HG02852 (cell line): ENCODE data around the gene IL1RAP.

ENCODE experiments used
- ATAC-seq: cut with Tn5 transposase; IDR thresholded peaks from one replicate; pipeline ENCODE4 v1.9.1; 2021; ENCODE audit warnings: mild to moderate bottlenecking, moderate library complexity; ENCODE audit not compliant: unreplicated experiment

Gene IL1RAP

GRCh38 chr3:190568036-190568435 lies 54.2 kb downstream of the IL1RAP start:
- ATAC-seq = no peak

DNA sequence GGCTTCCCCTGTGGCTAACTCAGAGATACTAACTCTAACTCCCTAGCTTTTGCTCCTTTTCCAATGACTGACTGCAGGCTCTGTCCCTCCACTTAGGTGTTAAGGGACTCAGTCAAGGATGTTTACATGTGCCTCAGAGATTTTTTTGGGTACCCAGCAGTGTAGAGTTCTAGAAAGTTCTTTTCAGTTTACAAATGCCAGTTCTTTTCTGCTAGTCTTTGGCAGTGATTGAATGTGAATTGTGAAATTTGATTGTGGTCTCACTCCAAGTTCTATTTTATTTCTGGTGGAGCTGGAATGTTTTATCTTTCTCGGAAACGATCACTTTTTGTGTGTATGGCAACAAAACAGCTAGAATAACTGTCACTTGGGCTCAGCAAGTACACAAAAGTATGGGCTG lies 60.6 kb downstream of the IL1RAP start:
- ATAC-seq = no peak

DNA sequence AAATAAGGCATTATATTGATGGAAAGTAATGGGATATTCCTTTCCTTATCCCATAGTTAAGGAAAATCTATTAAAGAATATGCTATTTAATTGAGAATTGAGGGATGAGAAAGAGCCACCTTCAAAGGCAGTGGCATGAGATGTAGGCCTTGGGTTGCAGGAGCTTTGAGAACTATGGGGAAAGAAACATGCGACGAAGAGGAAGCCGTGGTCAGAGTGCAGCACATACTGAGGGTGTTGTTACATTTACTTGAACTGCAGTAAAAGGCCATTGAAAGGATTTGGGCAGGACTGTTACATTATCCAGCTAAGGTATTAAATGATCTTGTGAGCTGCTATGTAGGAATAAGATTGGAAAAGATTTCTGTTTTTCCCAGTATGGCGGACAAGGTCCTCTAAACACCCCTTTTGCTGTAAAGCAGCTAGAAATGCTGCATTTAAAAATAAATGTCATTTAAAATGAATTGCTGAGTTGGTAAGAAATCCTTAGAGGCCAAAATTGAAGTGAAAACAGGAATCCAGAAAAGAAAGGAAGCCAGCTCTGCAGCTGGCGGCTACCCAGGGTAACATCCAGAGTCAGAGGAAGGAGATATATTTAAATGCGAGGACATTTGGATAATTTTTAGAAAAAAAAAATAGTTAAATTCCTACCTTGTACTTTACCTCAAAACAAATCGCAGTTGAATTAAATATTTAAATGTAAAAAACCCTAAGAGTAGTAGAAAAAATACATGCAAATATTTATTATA lies 61.7 kb downstream of the IL1RAP start:
- no peak for ATAC-seq

DNA sequence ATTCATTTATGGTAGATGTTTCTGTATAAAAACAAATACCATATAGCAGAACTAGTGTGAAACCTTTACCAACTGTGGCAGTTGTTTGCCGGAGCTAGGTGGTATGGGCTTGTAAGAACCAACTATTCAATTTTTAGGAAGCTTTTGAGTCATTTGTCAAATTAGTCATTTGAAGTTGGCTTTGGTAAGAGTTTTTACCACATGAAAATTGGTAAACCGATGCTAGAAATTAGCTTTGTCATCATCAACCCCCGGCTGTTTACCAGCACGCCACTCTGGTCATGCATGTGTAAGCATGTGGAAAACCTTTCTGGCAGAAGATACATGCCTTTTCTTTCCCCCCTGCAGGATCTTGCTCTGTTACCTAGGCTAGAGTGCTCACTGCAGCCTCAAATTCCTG lies 63.3 kb downstream of the IL1RAP start:
- no peak for ATAC-seq

DNA sequence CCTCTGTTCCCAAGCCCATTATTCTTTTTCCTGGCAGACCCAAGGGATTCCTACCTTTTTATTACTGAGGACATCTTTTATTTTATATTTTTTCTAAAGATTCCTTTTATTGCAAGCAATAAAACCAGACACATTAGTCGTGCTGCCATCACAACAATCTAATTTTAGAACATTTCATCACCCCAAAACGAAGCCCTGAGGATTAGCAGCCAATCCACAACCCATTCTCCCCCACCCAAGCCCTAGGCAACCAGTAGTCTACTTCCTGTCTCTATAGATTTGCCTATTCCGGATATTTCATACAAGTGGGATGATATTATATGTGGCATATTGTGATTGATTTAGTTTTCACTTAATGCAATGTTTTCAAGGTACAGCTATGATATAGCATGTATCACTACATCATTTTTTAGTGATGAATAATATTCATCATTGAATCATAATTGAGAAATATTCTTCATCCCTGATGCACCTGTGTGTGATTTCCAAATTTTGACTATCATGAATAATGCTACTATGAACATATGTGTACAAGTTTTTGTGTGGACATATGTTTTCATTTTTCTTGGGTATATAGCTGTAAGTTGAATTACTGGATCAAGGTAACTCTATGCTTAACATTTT lies 65.7 kb downstream of the IL1RAP start:
- no peak for ATAC-seq

- ATAC-seq = no peak
Observed at GRCh38 chr3:190580417-190580816, 66.5 kb downstream of the IL1RAP start.

- no peak for ATAC-seq
Observed at GRCh38 chr3:190581041-190581541, 67.2 kb downstream of the IL1RAP start.

DNA sequence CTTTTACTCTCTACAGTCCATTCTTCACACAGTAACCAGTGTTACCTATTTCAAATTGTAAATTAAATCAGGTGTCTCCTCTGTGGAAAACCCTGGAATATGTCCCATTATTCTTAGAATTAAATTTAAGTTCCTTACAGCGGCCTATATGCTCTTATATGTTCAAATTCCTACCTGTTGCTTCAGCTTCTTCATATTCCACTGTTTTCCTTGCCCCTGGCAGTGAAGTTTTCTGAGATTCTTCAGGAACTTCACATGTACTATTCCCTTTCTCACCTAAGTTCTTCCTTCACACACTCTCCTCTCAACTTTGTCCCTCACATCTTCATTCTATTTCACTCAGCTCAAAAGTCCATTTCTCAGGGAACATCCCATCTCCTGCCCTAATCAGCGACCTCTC lies 68.8 kb downstream of the IL1RAP start:
- ATAC-seq = no peak

DNA sequence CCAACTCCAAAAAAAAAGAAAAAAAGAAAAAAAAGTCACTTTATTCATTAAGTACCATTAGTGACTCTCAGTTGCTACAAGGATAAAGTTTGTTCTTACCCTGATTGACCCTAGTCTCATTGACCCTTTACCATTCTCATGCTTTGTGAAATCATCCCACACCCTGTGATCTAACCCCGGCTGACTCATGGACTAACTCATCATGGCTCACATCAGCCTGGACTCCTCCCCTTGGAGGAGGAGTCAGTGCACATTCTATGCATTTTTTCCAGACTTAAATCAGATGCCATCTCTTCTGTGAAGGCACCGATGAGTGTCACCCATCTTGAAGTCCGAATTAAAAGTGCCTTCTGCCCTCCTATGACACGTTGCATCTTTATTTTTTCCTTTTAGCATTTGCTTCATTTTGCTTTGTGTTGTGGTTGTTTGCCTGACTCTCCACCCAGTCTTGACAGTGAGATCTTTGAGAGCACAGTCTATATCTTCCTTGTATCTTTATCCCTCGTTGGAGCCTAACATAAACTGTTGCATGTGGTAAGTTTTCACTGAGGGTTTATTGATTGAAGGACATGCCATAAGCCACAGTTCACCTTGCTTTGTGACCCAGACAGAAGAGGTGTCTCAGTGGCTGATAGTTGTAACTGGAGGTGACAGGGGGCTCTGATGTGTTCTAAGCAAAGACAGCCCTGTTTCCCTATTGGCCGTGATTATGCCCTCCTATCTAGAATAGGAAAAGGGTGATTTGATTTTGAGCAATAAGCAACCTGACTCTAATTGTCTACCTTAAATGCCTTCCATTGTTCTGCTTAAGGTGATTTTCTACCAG lies 72.1 kb downstream of the IL1RAP start:
- ATAC-seq = no peak

DNA sequence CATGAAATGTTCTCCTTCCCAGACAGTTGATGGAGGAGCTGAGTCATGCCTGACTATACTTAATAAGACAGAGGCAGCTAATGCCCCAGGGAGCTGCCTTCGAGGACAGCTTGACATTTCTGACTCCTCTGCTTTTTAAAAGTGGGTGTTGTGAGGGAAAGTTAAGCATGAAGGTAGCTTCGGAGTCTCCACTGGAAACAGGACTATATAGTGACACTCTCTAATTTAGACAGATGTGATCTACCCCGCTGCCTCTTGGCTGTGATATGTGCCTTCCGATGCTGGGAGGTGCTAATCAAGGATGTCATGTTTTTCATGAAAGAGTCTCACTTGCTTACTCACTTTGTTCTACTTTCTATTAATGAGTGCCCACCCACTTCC lies 72.7 kb downstream of the IL1RAP start:
- no peak for ATAC-seq

- ATAC-seq = no peak
Observed at GRCh38 chr3:190588570-190588969, 74.7 kb downstream of the IL1RAP start.

DNA sequence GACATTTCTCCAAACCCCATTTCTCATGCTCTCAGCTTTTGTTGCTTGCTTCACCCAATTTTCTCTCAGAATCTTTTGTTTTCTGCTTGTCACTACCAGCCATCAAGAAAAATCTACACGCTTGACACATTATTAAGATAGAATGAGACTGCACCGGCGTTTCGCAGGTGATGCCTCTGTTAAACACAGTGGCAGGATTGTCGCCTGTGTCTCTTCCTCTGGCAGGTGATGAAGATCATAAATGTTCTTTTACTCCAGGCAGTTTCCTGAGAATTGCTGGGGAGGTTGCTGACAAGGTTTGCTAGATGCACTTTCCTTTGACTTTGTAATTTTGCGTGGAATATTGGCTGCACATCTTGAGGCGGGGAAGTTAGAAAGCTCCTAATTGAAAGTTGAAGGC lies 75.4 kb downstream of the IL1RAP start:
- no peak for ATAC-seq

DNA sequence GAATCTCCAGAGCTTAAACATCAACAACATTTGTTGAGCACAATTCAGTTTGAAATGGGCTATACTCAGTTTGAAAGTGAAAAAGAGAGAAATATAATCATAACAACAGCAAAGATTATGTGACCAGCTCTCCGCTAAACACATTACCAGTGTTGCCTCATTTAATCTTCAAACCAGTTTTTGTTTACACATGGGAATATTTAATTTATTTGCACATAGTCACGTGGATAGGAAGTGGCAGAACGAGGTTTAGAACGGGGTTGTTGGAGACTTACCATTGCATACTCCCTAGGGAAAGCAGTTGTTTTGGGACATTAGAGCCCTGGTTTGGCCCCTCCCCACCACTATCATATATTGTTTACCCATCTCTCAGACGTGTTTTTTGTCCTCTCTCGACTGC lies 77.2 kb downstream of the IL1RAP start:
- no peak for ATAC-seq

DNA sequence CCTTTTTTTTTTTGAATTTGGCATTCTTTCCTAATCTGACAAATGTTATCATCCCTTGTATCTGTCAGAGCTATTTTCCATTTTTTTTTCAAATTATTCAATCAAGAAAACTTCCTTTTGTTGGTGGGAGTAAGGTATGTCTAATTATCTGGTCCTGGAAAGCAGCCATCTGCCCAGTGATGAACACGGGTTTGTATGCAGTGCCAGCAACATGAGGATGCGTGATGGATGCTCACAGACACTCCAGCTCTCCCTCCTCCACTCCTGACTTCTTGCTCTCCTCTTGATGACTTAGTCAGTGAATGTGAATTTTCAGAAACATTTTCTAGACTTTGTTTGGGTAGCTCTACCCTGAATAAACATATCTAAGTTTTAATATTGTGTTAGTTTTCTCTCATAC lies 79.2 kb downstream of the IL1RAP start:
- no peak for ATAC-seq

- no peak for ATAC-seq
Observed at GRCh38 chr3:190594171-190594570, 80.3 kb downstream of the IL1RAP start.

- ATAC-seq = no peak
Observed at GRCh38 chr3:190595179-190595795, 81.4 kb downstream of the IL1RAP start.

DNA sequence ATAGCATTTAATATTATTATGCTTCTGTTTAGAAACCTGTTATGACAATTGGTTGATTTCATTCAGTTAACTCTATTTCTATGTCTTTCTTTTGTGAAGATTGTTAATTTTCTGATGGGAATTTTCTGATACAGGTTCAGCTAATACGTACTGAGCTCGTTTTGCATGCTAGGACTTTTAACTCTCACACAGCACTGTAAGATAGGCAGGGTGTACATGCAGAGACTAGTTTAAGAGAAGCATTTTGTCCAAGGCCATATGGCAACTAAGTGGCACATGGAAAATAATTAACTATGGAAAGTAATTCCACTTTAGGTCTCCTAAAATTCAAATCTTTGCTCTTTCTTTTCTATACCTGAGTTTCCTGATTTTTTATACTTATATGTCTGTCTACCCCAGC lies 81.9 kb downstream of the IL1RAP start:
- no peak for ATAC-seq

DNA sequence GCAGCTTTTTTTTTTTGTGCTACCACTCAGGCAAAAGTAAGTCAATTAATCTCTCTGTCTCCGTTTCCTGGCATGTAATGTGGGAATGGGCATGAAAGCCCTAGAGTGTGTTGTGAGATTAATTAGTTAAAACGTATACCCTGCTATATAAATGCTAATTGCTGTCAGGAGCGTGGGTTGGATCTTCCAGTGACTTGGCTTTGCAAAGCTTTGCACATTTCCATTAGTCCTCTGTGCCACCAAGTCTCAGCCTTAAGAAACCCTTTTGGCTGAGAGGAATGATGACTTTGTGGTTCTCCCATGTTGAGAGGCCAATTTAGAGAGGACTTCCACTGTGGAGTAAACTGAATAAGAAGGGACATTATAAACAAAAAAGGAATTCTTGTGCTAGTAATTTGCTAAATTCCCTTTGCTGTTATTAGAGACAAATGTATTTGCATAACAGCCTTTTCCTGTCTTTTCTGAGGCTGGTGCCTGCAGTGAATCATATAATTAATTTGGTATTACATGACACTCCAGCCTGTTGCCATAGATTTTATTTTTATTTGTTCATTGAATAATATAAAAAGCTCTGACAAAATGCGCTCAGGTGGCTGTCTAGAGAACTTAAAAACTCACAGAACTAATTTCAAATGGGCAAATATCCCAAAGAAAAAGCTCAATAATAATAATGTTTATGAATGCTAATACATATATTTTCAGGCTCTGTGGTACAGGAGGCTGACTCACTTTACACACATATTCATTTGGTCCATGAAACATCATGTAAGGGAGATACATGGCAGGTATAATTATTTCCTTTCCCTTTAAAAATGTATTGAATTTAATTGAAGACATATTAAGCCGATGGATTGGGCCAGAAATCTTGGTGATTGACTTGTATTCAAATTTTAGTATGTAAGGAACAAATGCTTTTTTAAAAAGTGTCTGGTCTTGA lies 82.7 kb downstream of the IL1RAP start:
- ATAC-seq = no peak

DNA sequence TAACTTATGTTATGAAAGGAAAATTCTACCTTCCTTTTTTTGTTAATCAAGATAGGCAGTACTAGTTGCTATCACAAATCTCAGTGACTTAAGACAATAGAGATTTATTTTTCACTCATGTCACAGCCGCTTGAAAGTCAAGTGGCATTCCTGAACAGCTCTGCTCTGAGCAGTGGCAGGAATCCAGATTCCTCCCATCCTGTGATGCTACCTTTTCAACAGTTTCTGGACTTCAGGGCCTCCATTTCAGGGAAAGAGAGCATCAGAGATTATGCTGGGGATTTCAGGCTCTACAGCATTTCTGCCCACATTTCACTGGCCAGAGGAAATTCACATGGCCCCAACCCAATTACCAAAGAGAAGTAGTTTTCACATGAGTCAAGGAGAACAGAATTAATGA lies 83.4 kb downstream of the IL1RAP start:
- ATAC-seq = no peak

- no peak for ATAC-seq
Observed at GRCh38 chr3:190601622-190602021, 87.7 kb downstream of the IL1RAP start.
